Astrocyte (in vitro differentiated cells and primary cell): ENCODE data around the gene HSF5. TPM values are rescaled to one million over a fixed set of nuclear protein-coding genes. Genes with fewer than 3 reads are reported as not detected.

Source experiments
- DNase-seq: peaks from one replicate; pipeline ENCODE4 v3.0.0-alpha.2; 2010; ENCODE audit warnings: low read depth
- FAIRE-seq: peaks from 2 replicates; lab custom pipeline; 2011; peaks lifted over from hg19 to GRCh38; lab: Jason Lieb, UNC
- H2AFZ ChIP-seq: 2 replicates; pipeline ENCODE4 v1.6.0; 2012; ENCODE audit warnings: low read depth, low read length, inconsistent platforms
- H3K27ac ChIP-seq: 2 replicates; pipeline ENCODE4 v1.5.1; 2011; ENCODE audit warnings: low read depth, low read length, inconsistent platforms
- H3K27me3 ChIP-seq: 2 replicates; pipeline ENCODE4 v1.6.0; 2011; ENCODE audit warnings: low read length, inconsistent platforms; ENCODE audit not compliant: insufficient read depth
- H3K36me3 ChIP-seq: 2 replicates; pipeline ENCODE4 v1.5.1; 2011; ENCODE audit warnings: low read length, inconsistent platforms; ENCODE audit not compliant: insufficient read depth
- H3K4me1 ChIP-seq: 2 replicates; pipeline ENCODE4 v1.5.1; 2011; ENCODE audit warnings: low read length, inconsistent platforms; ENCODE audit not compliant: insufficient read depth
- H3K4me2 ChIP-seq: 2 replicates; pipeline ENCODE4 v1.6.0; 2012; ENCODE audit warnings: low read length, inconsistent platforms
- H3K4me3 ChIP-seq: 2 replicates; pipeline ENCODE4 v1.5.1; 2011; ENCODE audit warnings: low read depth, mild to moderate bottlenecking, low read length, inconsistent platforms; ENCODE audit not compliant: insufficient read depth
- H3K79me2 ChIP-seq: 2 replicates; pipeline ENCODE4 v1.6.0; 2012; ENCODE audit warnings: mild to moderate bottlenecking, low read length, inconsistent platforms; ENCODE audit not compliant: insufficient read depth
- H3K9ac ChIP-seq: 2 replicates; pipeline ENCODE4 v1.6.0; 2012; ENCODE audit warnings: mild to moderate bottlenecking, low read length, inconsistent platforms
- H3K9me3 ChIP-seq: 2 replicates; pipeline ENCODE4 v1.5.1; 2012; ENCODE audit warnings: low read depth, mild to moderate bottlenecking, low read length, inconsistent platforms; ENCODE audit not compliant: insufficient read depth
- H4K20me1 ChIP-seq: 2 replicates; pipeline ENCODE4 v1.6.0; 2012; ENCODE audit warnings: low read length, inconsistent platforms; ENCODE audit not compliant: insufficient read depth
- H3K27ac Mint-ChIP-seq: one replicate; pipeline ENCODE4 v1.8.0; 2021; ENCODE audit warnings: mild to moderate bottlenecking, mixed read lengths; ENCODE audit not compliant: unreplicated experiment
- H3K27me3 Mint-ChIP-seq: one replicate; pipeline ENCODE4 v1.8.0; 2021; ENCODE audit warnings: low read depth, mixed read lengths; ENCODE audit not compliant: unreplicated experiment
- H3K36me3 Mint-ChIP-seq: one replicate; pipeline ENCODE4 v1.8.0; 2021; ENCODE audit warnings: low read depth, mixed read lengths; ENCODE audit not compliant: unreplicated experiment
- H3K4me1 Mint-ChIP-seq: one replicate; pipeline ENCODE4 v1.8.0; 2021; ENCODE audit warnings: low read depth, mixed read lengths; ENCODE audit not compliant: unreplicated experiment
- H3K4me3 Mint-ChIP-seq: one replicate; pipeline ENCODE4 v1.8.0; 2021; ENCODE audit warnings: mild to moderate bottlenecking, moderate library complexity, mixed read lengths; ENCODE audit not compliant: unreplicated experiment
- H3K9me3 Mint-ChIP-seq: one replicate; pipeline ENCODE4 v1.8.0; 2021; ENCODE audit warnings: mild to moderate bottlenecking, mixed read lengths; ENCODE audit not compliant: unreplicated experiment
- EZH2 ChIP-seq: IDR thresholded peaks from 2 replicates; pipeline ENCODE4 v1.6.1; 2012; ENCODE audit warnings: mild to moderate bottlenecking, low read length, inconsistent platforms; ENCODE audit not compliant: insufficient read depth
- total RNA-seq: library from RNA; stranded (reverse); gene quantifications from 2 replicates; pipeline ENCODE4 v1.2.1, GENCODE V29; 2021
- TF ChIP-seq, protein P1 (sequence below): IDR thresholded peaks from 2 replicates; pipeline ENCODE4 v1.5.1; 2011; ENCODE audit warnings: low read depth, mild to moderate bottlenecking, inconsistent platforms, low read length, moderate library complexity; ENCODE audit not compliant: insufficient read depth

HSF5 gene
- total RNA-seq, 1 donor from 2014 or later = not detected

DNA sequence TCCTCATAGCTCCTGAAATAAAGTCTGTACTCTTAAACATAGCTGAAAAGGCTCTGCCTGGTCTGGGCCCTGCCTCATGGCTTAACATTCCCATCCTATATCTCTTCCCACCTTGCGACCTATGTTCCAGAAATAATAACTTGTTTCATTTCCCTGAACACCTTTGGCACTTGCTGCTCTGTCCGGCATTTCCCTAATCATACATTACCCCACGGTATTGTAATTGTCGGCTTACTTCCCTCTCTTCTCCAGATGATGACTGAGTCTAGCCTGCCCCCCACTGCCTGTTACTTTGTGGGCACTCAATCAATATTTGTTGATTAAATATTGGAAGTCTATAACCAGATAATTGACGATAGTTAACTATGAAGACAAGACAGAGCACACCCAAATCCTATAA lies 113.0 kb downstream of the HSF5 start:
- H3K27ac Mint-ChIP-seq = no peak overlapping the region
- no peak overlapping the region for H3K27ac ChIP-seq
- DNase-seq = no peak
- no peak overlapping the region for H3K4me3 Mint-ChIP-seq
- no peaks in the 10 kb centered on the region for H3K4me1 ChIP-seq
- H3K4me1 Mint-ChIP-seq = peaks cover 24% of the 10 kb centered on the region
- H3K9me3 Mint-ChIP-seq = no peaks in the 10 kb centered on the region
- no peak overlapping the region for H3K4me2 ChIP-seq
- no peak overlapping the region for H2AFZ ChIP-seq
- H3K4me3 ChIP-seq = no peak overlapping the region
- no peaks in the 10 kb centered on the region for H3K79me2 ChIP-seq
- H3K27me3 Mint-ChIP-seq = peaks cover 4% of the 10 kb centered on the region
- no peaks in the 10 kb centered on the region for H3K9me3 ChIP-seq
- H3K27me3 ChIP-seq = peaks cover 2% of the 10 kb centered on the region
- TF ChIP-seq, protein P1, sequence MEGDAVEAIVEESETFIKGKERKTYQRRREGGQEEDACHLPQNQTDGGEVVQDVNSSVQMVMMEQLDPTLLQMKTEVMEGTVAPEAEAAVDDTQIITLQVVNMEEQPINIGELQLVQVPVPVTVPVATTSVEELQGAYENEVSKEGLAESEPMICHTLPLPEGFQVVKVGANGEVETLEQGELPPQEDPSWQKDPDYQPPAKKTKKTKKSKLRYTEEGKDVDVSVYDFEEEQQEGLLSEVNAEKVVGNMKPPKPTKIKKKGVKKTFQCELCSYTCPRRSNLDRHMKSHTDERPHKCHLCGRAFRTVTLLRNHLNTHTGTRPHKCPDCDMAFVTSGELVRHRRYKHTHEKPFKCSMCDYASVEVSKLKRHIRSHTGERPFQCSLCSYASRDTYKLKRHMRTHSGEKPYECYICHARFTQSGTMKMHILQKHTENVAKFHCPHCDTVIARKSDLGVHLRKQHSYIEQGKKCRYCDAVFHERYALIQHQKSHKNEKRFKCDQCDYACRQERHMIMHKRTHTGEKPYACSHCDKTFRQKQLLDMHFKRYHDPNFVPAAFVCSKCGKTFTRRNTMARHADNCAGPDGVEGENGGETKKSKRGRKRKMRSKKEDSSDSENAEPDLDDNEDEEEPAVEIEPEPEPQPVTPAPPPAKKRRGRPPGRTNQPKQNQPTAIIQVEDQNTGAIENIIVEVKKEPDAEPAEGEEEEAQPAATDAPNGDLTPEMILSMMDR = no peak
- no peak for TF ChIP-seq EZH2
- FAIRE-seq = no peak
- H4K20me1 ChIP-seq = no peaks in the 10 kb centered on the region
- H3K36me3 Mint-ChIP-seq = no peaks in the 10 kb centered on the region
- H3K9ac ChIP-seq = no peak overlapping the region
- H3K36me3 ChIP-seq = no peaks in the 10 kb centered on the region

DNA sequence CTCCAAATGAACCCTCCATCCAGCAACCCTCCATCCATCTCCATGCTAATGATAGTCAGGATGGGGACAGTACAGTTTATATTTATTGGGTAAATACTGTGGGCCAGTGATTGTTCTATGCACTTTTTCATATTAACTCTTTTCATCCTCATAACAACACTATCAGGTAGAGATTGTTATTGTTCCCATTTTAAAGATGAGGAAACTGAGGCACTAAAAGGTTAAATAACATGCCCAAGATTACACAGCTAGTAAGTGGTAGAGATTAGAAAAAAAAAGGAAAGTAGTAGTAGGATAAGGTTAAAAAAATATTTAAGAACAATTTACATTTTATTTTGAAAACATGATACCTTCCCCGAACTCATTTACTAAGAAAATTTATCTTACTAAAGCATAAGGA lies 114.3 kb downstream of the HSF5 start:
- FAIRE-seq (no peak), DNase-seq (no peak)
- Mint-ChIP-seq H3K27ac (no peak overlapping the region), H3K9me3 (no peaks in the 10 kb centered on the region), H3K4me3 (no peak overlapping the region), H3K4me1 (peaks cover 16% of the 10 kb centered on the region), H3K36me3 (no peaks in the 10 kb centered on the region), H3K27me3 (peaks cover 4% of the 10 kb centered on the region)
- TF ChIP-seq, protein P1 = no peak
- TF ChIP-seq EZH2 = no peak
- Histone ChIP-seq H3K9me3 (no peaks in the 10 kb centered on the region), H4K20me1 (no peaks in the 10 kb centered on the region), H3K36me3 (no peaks in the 10 kb centered on the region), H3K27ac (no peak overlapping the region), H2AFZ (no peak overlapping the region), H3K9ac (no peak overlapping the region), H3K27me3 (no peaks in the 10 kb centered on the region), H3K4me1 (no peaks in the 10 kb centered on the region), H3K4me2 (no peak overlapping the region), H3K79me2 (no peaks in the 10 kb centered on the region), H3K4me3 (no peak overlapping the region)

DNA sequence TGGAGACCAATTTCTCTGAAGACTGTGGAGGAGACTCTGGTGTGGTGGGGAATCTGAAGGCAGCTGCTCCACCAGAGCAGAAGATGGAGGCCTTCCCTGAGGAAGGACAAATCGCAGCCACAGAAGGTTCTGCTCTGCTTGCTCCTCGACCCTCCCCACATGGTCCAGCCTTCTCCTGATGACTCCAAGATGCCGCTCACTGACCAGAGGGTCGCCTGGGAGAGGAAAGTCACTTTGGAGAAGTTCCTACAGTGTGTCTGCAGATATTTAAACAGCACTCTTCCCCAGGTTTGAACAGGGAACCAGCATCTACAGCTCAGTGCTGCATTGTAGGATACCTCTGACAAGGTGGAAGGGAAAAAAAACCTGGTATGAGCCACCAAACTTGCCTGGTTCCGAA lies 115.2 kb downstream of the HSF5 start:
- Histone ChIP-seq H2AFZ (no peak overlapping the region), H3K27ac (no peak overlapping the region), H3K27me3 (no peaks in the 10 kb centered on the region), H3K4me2 (no peak overlapping the region), H4K20me1 (no peaks in the 10 kb centered on the region), H3K36me3 (no peaks in the 10 kb centered on the region), H3K79me2 (no peaks in the 10 kb centered on the region), H3K9me3 (no peaks in the 10 kb centered on the region), H3K9ac (no peak overlapping the region), H3K4me1 (no peaks in the 10 kb centered on the region), H3K4me3 (no peak overlapping the region)
- Mint-ChIP-seq H3K36me3 (no peaks in the 10 kb centered on the region), H3K27ac (no peak overlapping the region), H3K4me1 (peaks cover 11% of the 10 kb centered on the region), H3K27me3 (peaks cover 4% of the 10 kb centered on the region), H3K9me3 (no peaks in the 10 kb centered on the region), H3K4me3 (no peak overlapping the region)
- DNase-seq (no peak), FAIRE-seq (no peak)
- TF ChIP-seq, protein P1 = no peak
- no peak for TF ChIP-seq EZH2
